Measurements from ENCODE around the gene DSCAML1. TPM values are rescaled to one million over a fixed set of nuclear protein-coding genes. Genes with fewer than 3 reads are reported as not detected.

DSCAML1 gene
- total RNA-seq, 1 donor from 2014 or later = 0.02 TPM

- peaks cover 2% of the 10 kb centered on the region for H3K27me3 Mint-ChIP-seq
- H3K36me3 Mint-ChIP-seq (ENCODE audit: low read depth) = no peaks in the 10 kb centered on the region
- H3K9me3 Mint-ChIP-seq = no peaks in the 10 kb centered on the region
- intact Hi-C loops (cut with micrococcal nuclease) = no loop called here
- H3K4me3 Mint-ChIP-seq = no peak overlapping the region
- no peak for DNase-seq
- no peak overlapping the region for H3K27ac Mint-ChIP-seq
- H3K4me1 Mint-ChIP-seq = no peaks in the 10 kb centered on the region
Observed at GRCh38 chr11:117716521-117717440, 80.2 kb downstream of the DSCAML1 start.

- intact Hi-C loops (cut with micrococcal nuclease) = no loop called here
- H3K27ac Mint-ChIP-seq = no peak overlapping the region
- no peaks in the 10 kb centered on the region for H3K9me3 Mint-ChIP-seq
- DNase-seq = no peak
- no peaks in the 10 kb centered on the region for H3K4me1 Mint-ChIP-seq
- H3K4me3 Mint-ChIP-seq = no peak overlapping the region
- peaks cover 6% of the 10 kb centered on the region for H3K27me3 Mint-ChIP-seq
- no peaks in the 10 kb centered on the region for H3K36me3 Mint-ChIP-seq (ENCODE audit: low read depth)
Observed at GRCh38 chr11:117715801-117716200, 81.2 kb downstream of the DSCAML1 start.

DNA sequence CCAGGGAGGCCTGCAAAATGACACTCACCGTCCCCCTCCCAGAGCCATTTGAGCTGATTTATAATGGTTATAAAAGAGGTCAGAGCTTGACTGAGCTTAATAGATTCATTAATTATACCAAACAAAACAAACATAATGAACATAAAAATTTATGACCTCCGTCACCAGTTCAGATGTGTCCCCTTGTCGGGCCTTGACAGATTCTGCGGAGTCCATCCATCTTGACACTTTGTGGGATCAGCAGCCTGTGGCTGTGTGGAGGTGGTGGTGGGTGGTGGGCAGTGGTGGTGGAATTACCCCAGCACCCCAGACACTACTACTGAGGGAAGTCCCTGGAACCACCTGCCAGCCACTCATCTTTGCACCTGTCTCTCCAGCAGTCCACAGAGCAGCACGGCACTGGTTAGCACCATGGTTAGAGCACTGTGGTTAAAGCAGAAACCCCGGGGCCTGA lies 83.5 kb downstream of the DSCAML1 start:
- Mint-ChIP-seq H3K4me3 (no peak overlapping the region), H3K27ac (no peak overlapping the region), H3K4me1 (no peaks in the 10 kb centered on the region), H3K27me3 (peaks cover 7% of the 10 kb centered on the region), H3K9me3 (no peaks in the 10 kb centered on the region), H3K36me3 (ENCODE audit: low read depth) (no peaks in the 10 kb centered on the region)
- intact Hi-C loops (cut with micrococcal nuclease) = no loop called here
- no peak for DNase-seq

- Mint-ChIP-seq H3K27ac (no peak overlapping the region), H3K27me3 (peaks cover 11% of the 10 kb centered on the region), H3K4me1 (no peaks in the 10 kb centered on the region), H3K9me3 (no peaks in the 10 kb centered on the region), H3K4me3 (no peak overlapping the region), H3K36me3 (ENCODE audit: low read depth) (no peaks in the 10 kb centered on the region)
- DNase-seq = no peak
- intact Hi-C loops (cut with micrococcal nuclease) = no loop called here
Observed at GRCh38 chr11:117712530-117712929, 84.5 kb downstream of the DSCAML1 start.

DNA sequence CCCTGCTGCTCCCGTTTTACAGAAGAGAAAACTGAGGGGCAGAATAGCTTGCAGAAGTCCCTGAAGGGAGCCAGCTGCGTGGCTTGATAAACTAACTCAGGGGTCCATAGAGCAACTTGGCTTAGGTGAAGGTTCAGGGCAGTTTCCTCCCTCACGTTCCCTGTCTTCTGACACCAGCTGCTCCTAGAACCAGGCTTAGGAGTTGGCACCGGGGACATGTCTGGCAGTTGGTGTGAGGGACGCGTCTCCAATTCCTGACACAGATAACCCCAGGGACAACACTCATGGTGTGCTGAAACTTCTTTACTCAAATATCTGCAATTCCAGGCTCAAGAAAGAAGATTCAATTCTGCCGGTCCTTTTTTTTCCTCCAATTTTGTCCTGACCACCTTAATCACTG lies 85.7 kb downstream of the DSCAML1 start:
- Mint-ChIP-seq H3K27me3 (peaks cover 11% of the 10 kb centered on the region), H3K27ac (no peak overlapping the region), H3K9me3 (no peaks in the 10 kb centered on the region), H3K4me3 (no peak overlapping the region), H3K36me3 (ENCODE audit: low read depth) (no peaks in the 10 kb centered on the region), H3K4me1 (no peaks in the 10 kb centered on the region)
- intact Hi-C loops (cut with micrococcal nuclease) = no loop called here
- no peak for DNase-seq

GRCh38 chr11:117710211-117710610 lies 86.8 kb downstream of the DSCAML1 start:
- intact Hi-C loops (cut with micrococcal nuclease) = no loop called here
- no peak for DNase-seq
- no peak overlapping the region for H3K4me3 Mint-ChIP-seq
- no peaks in the 10 kb centered on the region for H3K9me3 Mint-ChIP-seq
- peaks cover 11% of the 10 kb centered on the region for H3K27me3 Mint-ChIP-seq
- H3K36me3 Mint-ChIP-seq (ENCODE audit: low read depth) = no peaks in the 10 kb centered on the region
- no peaks in the 10 kb centered on the region for H3K4me1 Mint-ChIP-seq
- no peak overlapping the region for H3K27ac Mint-ChIP-seq

- peaks cover 15% of the 10 kb centered on the region for H3K27me3 Mint-ChIP-seq
- peaks cover 6% of the 10 kb centered on the region for H3K4me1 Mint-ChIP-seq
- intact Hi-C loops (cut with micrococcal nuclease) = no loop called here
- DNase-seq = no peak
- no peak overlapping the region for H3K4me3 Mint-ChIP-seq
- H3K9me3 Mint-ChIP-seq = no peaks in the 10 kb centered on the region
- H3K27ac Mint-ChIP-seq = no peak overlapping the region
- H3K36me3 Mint-ChIP-seq (ENCODE audit: low read depth) = no peaks in the 10 kb centered on the region
Observed at GRCh38 chr11:117706322-117706814, 90.6 kb downstream of the DSCAML1 start.

DNA sequence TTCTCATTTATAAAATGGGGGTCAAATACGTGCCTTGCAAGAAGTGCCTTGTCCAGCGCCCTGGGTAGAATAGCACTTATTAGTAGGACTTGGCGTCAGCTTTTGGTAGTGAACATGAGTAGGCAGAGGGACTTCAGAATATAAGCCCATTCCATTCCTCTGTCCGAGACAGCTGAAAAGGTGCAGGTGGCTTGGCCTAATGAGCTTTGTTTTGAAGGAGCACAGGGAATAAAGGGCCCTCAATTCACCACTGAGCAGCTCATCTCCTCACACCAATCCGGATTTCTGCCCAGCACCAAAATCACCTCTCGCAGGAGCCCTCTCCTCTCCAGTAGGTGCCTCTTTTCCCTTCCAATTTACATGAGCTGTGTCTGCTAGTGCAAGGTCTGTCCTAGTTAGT lies 91.2 kb downstream of the DSCAML1 start:
- no peak for DNase-seq
- Mint-ChIP-seq H3K4me3 (no peak overlapping the region), H3K27me3 (peaks cover 14% of the 10 kb centered on the region), H3K4me1 (peaks cover 6% of the 10 kb centered on the region), H3K9me3 (no peaks in the 10 kb centered on the region), H3K27ac (no peak overlapping the region), H3K36me3 (ENCODE audit: low read depth) (no peaks in the 10 kb centered on the region)
- intact Hi-C loops (cut with micrococcal nuclease) = no loop called here

- Mint-ChIP-seq H3K27ac (no peak overlapping the region), H3K4me3 (no peak overlapping the region), H3K36me3 (ENCODE audit: low read depth) (no peaks in the 10 kb centered on the region), H3K27me3 (peaks cover 12% of the 10 kb centered on the region), H3K4me1 (peaks cover 6% of the 10 kb centered on the region), H3K9me3 (no peaks in the 10 kb centered on the region)
- intact Hi-C loops (cut with micrococcal nuclease) = no loop called here
- no peak for DNase-seq
Observed at GRCh38 chr11:117704395-117705100, 92.5 kb downstream of the DSCAML1 start.

DNA sequence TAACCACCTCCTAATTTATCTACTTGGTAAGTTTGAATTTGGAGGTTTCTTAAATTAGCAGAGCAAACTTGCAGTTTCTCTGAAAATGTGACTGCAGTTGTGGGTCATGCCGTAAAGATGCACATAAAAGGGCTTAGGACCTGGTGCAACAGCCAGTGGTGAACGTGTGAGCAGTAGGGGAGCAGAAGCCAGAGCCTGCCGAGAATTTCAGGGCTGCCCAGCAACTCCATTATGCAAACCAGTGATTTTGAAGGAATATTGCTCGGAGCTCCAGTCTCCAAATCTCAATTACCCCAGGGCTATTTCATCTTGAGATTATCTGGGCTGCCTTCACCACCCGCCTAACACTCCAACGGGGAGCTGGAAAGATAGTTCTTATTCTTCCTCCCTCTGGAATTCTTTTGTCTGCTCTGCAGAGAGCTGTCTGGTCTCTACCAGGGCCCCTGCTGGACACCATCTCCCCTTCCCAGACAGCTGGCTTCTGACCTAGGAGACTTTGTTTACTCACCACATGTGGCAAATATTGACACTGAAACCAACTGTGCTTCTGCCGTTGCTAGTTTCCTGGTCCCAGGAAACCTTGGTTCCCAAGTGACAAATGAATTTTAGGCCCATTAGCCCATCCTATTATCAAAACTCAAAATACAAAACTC lies 93.9 kb downstream of the DSCAML1 start:
- Mint-ChIP-seq H3K9me3 (no peaks in the 10 kb centered on the region), H3K27ac (no peak overlapping the region), H3K4me1 (peaks cover 6% of the 10 kb centered on the region), H3K36me3 (ENCODE audit: low read depth) (no peaks in the 10 kb centered on the region), H3K4me3 (no peak overlapping the region), H3K27me3 (peaks cover 9% of the 10 kb centered on the region)
- no peak for DNase-seq
- intact Hi-C loops (cut with micrococcal nuclease) = no loop called here

GRCh38 chr11:117701781-117702180 lies 95.2 kb downstream of the DSCAML1 start:
- Mint-ChIP-seq H3K27me3 (peaks cover 8% of the 10 kb centered on the region), H3K9me3 (no peaks in the 10 kb centered on the region), H3K4me1 (peaks cover 6% of the 10 kb centered on the region), H3K27ac (no peak overlapping the region), H3K4me3 (no peak overlapping the region), H3K36me3 (ENCODE audit: low read depth) (no peaks in the 10 kb centered on the region)
- intact Hi-C loops (cut with micrococcal nuclease) = no loop called here
- no peak for DNase-seq

DNA sequence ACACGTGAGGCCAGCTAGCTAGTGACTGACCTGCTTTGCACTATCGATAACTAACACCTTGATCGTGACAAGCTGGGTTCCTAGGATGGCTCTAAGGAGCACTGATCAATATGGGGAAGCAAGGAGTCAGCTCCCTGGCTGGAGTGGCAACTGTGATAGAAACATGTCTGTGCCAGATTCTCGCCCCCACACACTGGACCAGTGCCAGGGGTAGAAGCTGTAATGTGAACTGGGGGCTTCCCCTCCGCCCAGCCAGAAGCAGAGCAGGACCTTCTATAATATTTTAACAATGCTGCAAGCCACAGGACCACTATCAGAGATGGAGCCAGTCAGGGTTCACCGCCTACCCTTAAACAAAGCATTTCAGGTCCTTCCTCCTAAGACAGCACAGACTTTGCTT lies 96.5 kb downstream of the DSCAML1 start:
- no peaks in the 10 kb centered on the region for H3K36me3 Mint-ChIP-seq (ENCODE audit: low read depth)
- no peaks in the 10 kb centered on the region for H3K9me3 Mint-ChIP-seq
- peaks cover 8% of the 10 kb centered on the region for H3K27me3 Mint-ChIP-seq
- no peak overlapping the region for H3K27ac Mint-ChIP-seq
- DNase-seq = no peak
- intact Hi-C loops (cut with micrococcal nuclease) = no loop called here
- no peak overlapping the region for H3K4me3 Mint-ChIP-seq
- peaks cover 6% of the 10 kb centered on the region for H3K4me1 Mint-ChIP-seq

DNA sequence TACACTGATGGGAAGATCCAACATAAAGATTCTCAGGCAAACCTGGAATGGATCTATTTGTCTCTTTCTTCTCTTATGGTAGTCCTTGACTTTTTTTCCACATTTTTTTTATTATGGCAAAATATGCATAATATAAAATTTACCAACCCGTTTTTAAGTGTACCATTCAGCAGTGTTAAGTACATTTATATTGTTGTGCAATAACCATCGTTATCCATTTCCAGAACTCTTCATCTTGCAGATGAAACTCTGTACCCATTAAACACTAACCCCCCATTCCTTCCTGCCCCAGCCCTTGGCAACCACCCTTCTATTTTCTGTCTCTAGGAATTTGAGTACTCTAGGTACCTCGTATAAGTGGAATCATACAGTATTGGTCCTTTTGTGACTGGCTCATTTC lies 99.7 kb downstream of the DSCAML1 start:
- intact Hi-C loops (cut with micrococcal nuclease) = no loop called here
- no peak overlapping the region for H3K27ac Mint-ChIP-seq
- H3K9me3 Mint-ChIP-seq = no peaks in the 10 kb centered on the region

GRCh38 chr11:117696540-117696939 lies 100.5 kb downstream of the DSCAML1 start:
- intact Hi-C loops (cut with micrococcal nuclease) = no loop called here

More for the DNA sequence above, 99.7 kb downstream of the DSCAML1 start:
- DNase-seq = no peak
- Mint-ChIP-seq H3K36me3 (ENCODE audit: low read depth) (no peaks in the 10 kb centered on the region), H3K4me3 (no peak overlapping the region), H3K4me1 (peaks cover 5% of the 10 kb centered on the region), H3K27me3 (peaks cover 4% of the 10 kb centered on the region)

More at GRCh38 chr11:117696540-117696939, 100.5 kb downstream of the DSCAML1 start:
- Mint-ChIP-seq H3K9me3 (no peaks in the 10 kb centered on the region), H3K27me3 (no peaks in the 10 kb centered on the region), H3K36me3 (ENCODE audit: low read depth) (no peaks in the 10 kb centered on the region), H3K4me3 (no peak overlapping the region), H3K4me1 (no peaks in the 10 kb centered on the region), H3K27ac (no peak overlapping the region)
- no peak for DNase-seq

Data from activated CD4-positive, alpha-beta T cell treated with anti-CD3 and anti-CD28 coated beads, Interleukin-2, amount 10 ng/mL, durations not matched to agents 24 days and 14 days (primary cell).